Activated gamma-delta T cell (primary cell): ENCODE measurements around the gene ZNF425.
"Not testable (repeated sequence)": the region's sequence is repeated elsewhere in the genome, so short reads cannot be mapped to it uniquely, and the experiment has no call there.

Source experiments
- DNase-seq: peaks from one replicate; lab custom pipeline; 2025; lab: John Stamatoyannopoulos, UW

ZNF425 gene

DNA sequence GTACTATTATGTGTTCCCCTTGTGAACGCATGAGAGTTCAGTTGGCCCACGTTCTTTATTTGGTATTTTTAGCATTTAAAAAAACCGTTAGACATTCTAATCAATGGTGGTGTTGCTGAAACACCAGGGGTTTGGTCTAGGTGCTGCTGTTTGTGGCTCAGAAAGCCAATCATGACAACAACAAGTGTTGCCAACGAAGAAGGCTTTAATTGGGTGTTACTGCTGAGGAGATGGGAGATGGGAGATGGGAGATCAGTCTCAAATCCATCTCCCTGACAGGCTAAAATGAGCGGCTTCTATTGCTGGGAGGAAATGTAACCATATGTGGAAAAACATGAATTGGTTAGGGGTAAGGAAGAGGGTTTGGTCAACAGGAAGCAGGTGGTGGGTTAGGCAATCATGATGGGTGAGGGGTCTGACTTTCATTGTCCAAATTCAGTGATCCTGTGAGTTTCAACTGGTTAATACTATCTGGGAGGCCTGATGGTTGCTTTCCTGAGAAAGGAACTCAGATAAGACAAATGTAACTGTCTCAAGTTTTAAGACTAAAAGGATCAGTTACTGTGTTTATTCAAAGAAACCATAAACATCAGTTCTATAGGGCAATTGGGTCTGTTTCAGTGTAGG lies 4.6 kb upstream of the ZNF425 start:
- DNase-seq = no peak

DNA sequence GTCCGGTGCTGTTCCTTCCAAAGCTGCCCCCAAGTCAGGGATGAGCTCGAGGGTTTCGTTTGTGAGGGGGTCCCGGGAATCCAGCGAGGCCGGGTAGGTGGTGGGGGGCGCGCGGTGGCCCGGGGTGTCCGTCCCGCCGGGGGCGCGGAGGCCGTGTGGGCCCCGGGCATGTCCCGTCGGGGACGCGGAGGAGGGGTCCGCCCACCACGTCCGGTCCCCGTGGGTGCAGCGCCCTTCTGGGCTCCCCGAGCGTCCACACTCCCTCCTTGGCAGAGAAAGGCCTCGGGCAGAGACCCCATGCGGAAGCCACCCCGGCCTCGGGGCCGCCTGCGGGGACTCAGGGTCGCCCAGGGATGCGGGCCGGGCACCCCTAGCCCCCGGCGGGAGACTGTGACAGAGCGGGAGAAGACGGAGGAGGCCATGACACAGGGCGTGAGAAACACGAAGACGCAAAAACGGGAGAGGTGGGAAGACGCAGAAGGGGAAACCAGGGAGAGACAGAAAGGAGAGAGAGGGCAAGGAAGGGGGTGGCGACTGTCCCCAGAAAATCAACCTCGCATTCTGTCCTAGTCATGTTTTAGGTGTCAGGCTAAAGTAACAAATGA lies 640 bp upstream of the ZNF425 start:
- DNase-seq = peak; percentile 38

DNA sequence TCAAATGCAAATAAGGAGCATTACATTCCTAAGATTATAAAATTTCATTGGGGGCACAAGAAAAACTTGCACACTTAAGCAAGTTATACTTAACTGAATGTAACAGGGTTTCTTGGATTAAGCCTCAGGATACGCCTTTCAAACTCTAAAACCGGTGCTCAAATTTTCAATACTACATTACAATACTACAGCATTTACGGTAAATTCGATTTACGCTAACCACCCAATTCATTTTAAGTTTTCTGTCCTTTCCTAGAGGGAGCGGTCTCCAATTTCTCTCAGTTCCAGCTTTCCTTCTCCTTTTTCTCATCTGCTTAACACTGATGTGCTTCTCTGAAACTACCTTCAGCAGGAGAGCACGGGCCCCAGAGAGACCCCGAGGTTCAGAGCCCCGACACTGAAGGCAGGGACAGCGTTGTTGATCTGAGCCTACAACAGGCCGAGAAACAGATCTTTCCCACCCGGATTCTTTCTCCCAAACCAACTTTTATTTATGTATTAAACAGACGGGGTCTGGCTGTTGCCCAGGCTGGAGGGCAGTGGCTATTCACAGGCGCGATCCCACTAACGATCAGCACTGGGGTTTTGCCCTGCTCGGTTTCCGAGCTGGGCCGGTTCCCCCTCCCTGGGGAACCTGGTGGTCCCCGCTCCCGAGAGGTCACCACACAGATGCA lies 798 bp downstream of the ZNF425 start:
- no peak for DNase-seq

DNA sequence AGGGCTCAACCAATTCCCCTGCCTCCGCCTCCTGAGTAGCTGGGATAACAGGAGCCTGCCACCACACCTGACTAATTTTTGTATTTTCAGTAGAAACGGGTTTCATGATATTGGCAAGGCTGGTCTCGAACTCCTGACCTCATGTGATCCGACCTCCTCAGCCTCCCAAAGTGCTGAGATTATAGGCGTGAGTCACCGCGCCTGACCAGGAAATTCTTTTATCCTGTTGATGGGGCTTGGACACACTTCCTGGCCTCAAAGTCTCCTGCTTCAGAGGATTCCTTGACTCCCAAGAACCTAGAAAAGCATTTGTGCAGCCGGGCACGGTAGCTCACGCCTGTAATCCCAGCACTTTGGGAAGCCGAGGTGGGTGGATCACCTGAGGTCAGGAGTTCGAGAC lies 16.2 kb downstream of the ZNF425 start:
- no peak for DNase-seq

DNA sequence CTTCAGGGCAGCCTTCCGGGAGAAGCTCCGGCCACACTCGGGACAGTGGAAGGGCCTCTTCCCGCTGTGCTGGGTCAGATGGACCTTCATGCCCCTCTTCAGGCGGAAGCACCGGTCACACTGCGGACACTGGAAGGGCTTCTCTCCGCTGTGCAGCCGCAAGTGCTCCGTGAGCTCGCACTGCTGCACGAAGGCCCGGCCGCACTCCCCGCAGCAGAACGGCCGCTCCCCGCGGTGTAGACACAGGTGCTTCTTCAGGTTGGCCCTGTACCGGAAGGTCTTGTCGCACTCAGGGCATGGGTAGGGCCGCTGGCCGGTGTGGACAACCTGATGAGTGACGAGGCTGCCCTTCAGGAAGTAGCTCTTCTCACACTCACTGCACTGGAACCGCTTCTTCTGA lies 21.4 kb downstream of the ZNF425 start:
- DNase-seq = no peak

DNA sequence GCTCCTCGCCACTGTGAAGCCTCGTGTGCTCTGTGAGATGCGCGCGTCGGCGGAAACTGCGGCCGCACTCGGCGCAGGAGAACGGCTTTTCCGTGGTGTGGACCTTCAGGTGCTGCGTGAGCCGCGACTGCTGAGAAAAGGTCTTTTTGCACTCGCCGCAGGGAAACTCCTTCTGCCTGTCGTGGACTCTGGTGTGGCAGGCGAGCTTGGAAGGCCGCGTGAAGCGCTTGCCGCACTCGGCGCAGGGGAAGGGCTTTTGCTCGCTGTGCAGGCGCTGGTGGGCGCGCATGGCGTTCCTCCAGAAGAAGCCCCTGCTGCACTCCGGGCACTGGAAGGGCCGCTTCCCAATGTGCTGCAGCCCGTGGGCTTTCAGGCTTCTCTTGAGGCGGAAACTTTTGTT lies 21.9 kb downstream of the ZNF425 start:
- no peak for DNase-seq

DNA sequence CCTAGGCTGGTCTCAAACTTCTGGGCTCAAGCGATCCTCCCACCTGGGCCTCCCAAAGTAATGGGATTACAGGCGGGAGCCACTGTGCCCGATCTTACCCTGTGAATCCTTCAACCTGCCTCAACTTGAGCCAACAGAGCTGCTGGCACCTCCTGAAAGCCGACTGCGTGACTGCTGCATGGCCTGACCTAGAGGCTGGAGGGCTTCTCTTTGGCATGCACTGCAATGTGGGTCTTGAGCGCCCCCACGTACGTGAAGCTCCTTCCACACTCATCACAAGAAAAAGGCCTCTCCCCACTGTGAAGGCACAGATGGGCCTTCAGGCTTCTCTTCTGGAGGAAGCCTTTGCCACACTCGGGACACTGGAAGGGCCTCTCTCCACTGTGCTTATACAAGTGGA lies 22.7 kb downstream of the ZNF425 start:
- no peak for DNase-seq

DNA sequence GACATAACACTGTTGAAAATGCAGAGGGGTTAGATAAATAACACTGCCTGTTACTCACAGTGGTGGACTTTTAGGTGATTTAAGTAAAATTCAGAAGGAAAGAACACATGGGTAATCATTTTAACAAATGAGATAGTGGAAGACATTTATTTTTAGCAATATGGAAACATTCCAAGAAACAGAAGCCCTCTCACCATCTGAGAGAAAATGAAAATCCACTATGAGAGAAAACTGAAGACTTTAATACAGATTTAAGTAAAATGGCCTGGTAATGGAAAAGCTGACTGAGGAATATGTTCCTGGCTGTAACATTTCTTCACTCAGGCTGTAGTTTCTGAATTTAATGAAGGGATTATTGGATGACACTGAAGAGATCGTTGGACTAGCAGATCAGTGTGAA lies 23.5 kb downstream of the ZNF425 start:
- DNase-seq = no peak

DNA sequence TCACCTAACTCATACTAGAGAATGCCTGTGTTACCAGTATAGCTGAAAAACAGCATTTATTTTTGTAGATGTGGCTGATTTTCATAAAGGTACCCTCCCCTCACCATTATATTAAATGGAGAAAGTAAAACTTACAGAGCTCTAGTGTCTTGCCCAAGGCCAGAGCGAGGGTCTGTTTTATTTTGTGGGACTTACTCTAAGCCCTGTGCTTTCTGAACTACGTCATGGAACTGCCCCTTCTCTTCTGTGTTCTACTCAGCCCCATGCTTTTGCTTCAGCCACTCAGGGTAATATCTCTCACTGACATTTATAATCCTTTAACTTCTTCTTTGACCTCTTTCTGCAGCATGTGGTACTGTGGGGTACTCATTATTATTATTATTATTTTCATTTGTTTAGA lies 25.3 kb downstream of the ZNF425 start:
- no peak for DNase-seq

DNA sequence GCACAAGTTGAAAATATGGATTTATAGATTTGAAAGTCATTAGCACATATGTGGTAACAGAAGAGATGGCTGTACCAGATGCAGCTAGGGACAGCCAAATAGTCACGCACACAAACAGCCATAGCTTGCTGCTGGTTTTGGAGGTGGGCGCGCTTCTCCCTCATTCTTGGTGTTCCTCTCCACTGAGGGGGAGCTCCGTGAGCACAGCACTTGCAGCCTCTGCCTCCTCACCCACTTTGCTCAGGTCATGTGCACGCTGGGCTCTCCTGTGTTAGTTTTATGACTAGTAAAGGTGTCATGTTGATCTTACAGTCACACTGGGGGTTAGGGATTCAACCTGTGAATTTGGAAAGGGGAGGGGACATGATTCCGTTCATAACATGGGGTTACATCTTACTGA lies 27.1 kb downstream of the ZNF425 start:
- DNase-seq = no peak

DNA sequence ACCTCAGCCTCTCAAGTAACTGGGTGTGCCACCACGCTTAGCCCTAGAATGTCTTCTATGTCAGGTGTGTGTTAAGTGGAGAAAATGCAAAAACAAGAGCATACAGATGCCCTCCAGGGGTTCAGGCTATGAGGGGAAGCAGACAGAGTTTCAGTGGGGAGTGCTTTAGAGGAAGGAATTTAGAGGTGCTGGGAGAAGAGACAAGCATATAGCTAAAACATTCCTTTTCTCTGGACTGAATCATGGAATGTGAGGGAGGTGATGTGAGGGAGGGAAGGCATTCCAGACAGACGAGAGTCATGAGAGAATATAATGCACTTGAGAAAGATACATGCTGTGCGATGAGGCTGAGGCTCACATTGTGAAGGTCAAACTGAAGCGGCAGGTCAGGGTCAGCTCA lies 29.0 kb downstream of the ZNF425 start:
- no peak for DNase-seq

DNA sequence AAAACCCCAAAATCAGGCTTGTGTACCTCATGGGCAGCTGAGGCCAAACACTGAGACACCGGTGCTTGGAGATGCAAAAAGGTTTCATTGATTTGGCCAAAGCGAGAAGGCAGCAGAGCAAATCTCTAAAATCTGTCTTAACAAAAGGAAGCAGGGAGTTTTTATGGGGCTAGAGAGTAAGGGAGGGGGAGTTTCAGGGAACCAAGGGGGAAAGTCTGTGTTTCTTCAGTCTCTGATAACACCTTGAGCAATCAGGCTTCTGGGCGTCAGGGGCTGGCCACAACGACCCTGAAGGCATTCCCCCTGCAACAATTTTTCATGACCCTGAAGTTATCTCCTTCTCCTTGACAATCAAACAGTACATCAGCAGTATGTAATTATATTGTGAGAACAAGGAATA lies 32.9 kb downstream of the ZNF425 start:
- DNase-seq = no peak

DNA sequence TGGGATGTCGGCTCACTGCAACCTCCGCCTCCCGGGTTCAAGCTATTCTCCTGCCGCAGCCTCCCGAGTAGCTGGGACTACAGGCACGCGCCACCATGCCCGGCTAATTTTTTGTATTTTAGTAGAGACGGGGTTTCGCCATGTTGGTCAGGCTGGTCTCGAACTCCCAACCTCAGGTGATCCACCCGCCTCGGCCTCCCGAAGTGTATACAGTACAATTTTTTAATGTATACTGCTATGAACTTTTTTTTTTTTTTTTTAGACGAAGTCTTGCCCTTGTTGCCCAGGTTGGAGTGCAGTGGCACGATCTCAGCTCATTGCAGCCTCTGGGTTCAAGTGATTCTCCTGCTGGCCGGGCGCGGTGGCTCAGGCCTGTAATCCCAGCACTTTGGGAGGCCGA lies 33.9 kb downstream of the ZNF425 start:
- DNase-seq = not testable (repeated sequence)

DNA sequence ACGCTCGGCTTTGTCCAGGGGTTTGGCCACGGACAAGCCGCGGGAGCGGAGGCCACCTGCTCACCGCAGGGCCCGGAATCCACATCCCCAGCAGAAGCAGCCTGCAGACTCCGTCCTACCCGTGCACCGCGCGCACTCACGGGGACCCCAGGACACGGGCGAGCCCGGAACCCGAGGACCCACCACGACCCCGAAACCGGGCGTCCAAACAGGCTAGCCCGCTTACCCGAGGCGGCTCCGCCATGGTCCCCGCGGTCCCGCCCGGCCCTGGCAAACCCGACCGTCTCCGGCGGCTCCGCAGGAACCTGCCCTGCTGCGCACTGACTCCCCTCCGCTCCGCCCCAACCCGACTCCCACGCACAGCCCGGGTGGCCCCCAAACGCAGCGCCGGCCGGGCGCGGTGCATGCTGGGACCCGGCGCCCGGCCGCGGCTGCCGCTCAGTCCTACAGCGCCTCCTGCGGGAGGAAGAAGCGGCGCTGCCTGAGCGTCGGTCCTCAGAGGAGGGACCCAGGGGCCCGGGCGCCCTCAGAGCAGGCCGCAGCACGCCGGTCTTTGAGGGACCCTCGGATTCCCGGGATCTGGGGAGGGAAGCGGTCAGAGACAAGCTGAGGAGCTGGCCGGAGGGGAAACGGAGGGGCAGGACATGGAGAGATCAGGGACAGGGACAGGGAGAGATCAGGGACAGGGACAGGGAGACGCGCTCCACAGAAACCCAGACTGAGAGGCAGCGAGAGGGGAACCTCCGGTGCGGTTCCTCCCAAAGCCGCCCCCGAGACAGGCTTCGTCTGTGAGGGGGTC lies 35.5 kb downstream of the ZNF425 start, which contains the start of gene ZNF786:
Gene ZNF786, minus strand, starts transcription at position 322 of the 799 bp plus-strand sequence. Its CDS starts 78 bp downstream, at position 244.
- DNase-seq = peak; percentile 85

DNA sequence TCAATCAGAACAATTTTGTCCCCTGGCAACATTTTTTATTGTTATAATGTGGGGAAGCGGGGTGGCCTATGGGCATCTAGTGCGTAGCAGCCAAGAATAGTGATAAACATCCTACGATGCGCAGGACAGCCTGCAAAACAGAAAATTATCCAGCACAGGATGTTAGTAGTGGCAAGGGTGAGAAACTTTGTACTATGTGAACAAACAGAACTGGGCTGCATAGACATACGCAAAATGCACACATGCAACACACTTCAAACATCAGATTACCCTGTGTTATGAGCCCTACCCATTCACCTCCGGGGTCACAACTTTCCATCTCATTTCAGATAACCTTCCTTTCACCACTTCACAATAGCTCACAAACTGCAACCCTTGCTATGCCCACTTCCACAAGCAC lies 38.7 kb downstream of the ZNF425 start:
- no peak for DNase-seq

DNA sequence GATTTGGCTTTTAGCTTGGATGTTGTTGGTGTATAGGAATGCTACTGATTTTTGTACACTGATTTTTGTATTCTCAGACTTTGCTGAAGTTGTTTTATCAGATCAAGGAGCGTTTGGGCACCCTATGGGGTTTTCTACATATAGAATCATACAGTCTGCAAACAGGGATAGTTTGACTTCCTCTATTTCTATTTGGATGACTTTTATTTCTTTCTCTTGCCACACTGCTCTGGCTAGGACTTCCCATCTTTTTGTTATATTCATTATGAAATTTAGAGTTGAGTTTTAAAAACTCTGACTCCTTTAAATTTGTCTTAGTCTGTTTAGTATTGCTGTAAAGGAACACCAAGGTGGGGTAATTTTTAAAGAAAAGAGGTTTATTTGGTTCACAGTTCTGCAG lies 40.3 kb downstream of the ZNF425 start:
- DNase-seq = no peak

DNA sequence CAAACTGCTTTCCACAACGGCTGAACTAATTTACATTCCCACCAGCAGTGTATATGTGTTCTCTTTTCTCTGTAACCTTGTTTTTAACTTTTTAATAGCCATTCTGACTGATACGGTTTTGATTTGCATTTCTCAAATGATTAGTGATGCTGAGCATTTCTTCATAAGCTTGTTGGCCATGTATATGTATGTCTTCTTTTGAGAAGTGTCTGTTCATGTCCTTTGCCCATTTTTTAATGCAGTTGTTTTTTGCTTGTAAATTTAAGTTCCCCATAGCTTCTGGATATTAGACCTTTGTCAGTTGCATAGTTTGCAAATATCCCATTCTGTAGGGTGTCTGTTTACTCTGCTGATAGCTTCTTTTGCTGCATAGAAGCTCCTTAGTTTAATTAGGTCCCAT lies 41.7 kb downstream of the ZNF425 start:
- DNase-seq = no peak

DNA sequence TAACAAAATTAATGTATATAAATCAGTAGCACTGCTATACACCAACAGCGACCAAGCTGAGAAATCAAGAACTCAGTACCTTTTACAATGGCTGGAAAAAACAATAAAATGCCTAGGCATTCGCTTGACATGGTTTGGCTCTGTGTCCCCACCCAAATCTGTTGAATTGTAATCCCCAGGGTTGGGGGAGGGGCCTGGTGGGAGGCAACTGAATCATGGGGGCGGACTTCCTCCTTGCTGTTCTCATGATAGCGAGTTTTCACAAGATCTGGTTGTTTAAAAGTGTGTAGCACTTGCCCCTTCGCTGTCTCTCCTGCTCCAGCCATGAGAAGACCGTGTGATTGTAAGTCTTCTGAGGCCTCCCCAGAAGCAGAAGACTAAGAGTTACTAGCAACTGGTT lies 44.2 kb downstream of the ZNF425 start:
- DNase-seq = no peak

DNA sequence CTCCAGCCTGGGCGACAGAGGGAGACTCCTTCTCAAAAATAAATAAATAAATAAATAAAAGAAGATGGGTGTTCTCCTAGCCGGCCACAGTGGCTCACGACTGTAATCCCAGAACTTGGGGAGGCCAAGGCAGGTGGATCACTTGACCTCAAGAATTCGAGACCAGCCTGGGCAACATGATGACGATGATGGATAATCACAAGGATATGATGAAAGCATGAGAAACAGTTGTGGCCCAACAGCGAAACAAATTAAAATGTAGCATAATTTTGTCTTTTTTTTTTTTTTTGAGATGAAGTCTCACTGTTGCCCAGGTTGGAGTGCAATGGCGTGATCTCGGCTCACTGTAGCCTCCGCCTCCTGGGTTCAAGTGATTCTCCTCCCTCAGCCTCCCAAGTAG lies 48.5 kb downstream of the ZNF425 start:
- DNase-seq = no peak

DNA sequence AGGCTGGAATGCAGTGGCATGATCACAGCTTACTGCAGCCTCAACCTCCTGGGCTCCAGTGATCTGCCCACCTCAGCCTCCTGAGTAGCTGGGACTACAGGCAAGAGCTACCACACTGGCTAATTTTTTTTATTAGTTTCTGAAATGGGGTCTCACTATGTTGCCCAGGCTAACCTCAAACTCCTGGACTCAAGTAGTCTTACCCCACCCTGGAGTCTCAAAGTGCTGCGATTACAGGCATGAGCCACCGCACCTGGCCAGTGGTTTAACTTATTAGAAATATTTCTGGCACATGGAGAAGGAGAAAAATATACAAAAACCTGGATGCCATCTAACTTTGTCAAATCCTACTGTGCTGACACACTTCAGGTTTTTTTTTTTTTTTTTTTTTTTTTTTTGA lies 50.8 kb downstream of the ZNF425 start:
- DNase-seq = no peak

DNA sequence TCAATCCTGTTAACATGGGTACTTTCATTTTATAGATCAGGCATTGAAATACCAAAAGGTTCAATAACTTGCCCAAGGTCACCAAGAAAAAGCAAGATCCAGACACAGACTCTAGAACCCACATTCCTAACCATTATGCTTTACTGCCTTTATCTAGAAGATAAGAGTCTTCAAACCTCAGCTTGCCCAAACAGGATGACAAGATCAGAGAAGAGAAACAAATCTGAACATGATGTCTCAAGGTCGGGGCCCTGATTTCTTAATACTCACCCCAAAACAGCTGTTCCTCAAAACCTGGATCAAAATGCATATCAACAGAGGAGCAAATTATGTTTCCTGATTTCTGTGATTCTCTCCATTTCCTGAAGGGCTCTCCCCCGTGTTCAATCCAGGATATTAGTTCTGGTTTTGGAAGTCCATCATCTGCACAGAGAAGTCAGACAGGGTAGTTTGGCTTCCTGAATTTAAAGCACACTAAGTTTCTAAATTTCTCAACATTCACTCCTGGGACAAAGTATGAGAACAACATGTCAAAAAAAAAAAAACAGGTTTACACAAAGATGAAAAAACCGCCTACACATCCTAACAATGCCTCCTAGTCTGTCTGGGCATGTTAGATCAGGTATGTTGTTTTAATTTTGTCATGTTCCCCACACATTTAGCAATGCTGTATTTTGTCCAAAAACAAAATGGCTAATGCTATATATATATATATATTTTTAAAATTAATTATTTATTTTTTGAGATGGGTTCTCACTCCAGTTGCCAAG lies 51.8 kb downstream of the ZNF425 start:
- DNase-seq = no peak

DNA sequence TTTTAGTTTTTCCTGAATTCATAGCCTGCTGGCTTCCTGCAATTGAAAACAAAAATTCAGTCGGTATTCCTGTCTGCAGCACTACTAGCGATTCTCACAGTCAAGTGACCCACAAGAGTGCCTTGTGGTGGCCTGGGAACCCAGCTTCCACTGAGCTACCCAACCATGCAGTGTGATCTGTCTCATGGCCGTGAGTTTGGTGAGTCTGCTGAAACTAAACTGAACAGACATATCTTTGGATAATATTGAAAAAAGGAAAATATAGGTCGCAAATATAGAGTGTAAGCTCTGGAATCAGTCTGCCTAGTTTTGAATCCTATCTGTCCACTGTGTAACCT lies 53.7 kb downstream of the ZNF425 start:
- DNase-seq = no peak
